ENCODE measurements around the gene ANO4.

Gene ANO4

DNA sequence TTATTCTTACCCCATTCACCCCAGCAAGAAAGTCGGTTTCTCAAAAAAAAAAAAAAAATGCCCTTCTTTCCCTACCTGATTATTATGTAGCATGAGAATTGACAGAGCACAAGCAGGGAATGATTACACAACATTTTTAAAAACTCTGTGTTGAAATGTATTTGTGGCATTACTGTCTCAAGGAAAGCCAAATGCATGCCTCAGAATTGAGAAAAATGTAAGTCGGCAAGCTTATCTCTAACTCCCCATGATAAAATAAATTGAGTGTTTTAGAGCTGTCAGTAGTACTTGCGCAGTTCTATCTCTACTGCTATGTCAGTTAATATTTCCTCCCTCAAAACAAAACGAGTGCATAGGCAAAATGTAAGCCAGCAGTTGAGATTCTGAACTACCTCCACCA lies 25.7 kb downstream of the ANO4 start:
- no peak for DNase-seq

- no peak for DNase-seq
Observed at GRCh38 chr12:100823963-100824362, 29.4 kb downstream of the ANO4 start.

DNA sequence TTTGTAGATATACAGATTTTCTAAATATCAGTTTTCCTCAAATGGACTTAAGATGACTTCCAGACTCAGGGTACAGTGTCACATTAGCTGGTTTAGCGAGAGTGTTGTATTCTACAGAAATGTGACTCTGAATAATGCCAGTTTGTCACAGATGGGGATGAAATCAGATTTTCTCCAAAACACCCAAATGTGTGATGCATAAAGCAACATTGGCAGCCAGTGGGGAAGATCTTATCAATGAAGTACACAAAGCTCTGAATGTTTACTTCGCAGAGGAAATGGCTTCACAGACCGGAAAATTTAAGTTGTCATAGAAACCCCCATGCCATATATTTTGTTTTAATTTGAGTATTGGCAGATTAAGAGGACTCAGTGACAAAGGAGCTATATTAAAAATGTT lies 29.9 kb downstream of the ANO4 start:
- DNase-seq, result no peak

DNA sequence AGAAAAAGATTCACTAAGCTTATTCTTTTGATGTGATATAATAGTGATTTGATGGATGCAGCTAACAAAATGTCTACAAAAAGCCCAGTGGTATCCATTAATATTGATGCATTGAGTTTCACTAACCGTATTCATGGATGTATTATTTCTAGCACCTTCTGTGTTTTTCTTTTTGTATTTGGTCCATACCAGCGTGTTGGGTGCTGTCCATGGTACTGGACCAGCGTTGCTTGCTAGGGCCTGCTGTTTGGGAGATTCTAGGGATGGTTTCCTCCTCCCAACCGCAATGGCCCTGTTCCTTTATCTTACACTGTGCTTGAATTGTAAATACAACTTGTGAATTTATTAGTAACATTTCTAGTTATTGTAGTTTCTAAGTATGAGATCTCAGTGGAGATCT lies 31.7 kb downstream of the ANO4 start:
- no peak for DNase-seq

GRCh38 chr12:100827901-100828520 lies 33.4 kb downstream of the ANO4 start:
- DNase-seq, result peak; percentile 21 to 70

DNA sequence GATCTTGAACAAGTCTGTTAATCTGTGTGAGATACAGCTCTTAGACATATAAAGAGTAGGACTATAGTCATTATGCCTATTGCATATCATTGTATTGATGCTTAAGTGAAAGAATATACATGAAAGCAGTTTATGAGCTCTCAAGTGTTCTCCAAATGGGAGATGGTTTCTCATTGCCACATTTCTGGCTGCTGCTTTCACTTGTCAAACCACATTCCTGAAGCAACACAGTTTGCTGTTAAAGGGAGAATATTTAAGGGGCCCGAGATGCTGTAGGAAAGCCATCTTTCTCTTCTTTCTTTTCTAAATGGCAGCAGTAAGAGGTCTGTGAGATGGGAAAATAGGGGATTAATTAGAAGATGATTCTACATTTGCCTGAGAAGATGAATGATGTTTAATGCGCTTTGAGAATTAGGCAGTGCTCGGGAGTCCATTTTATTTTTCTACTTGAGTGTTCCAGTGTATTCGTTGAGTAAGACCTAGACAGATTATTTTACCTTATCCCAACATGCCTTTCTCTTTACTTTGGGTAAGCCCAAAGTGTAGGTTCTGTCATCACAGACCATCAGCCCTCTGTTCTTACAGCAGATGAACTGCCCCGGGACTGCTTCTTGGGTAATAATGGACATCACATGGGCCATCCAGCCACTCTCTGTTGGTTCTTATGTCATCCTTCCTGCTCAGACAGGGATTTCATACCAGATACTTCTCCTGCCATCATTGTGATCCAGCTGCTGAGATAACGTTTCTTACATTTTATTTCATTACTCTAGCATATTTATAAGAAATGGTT lies 35.6 kb downstream of the ANO4 start:
- DNase-seq, result no peak

- DNase-seq, result no peak
Observed at GRCh38 chr12:100833282-100833681, 38.7 kb downstream of the ANO4 start.

DNA sequence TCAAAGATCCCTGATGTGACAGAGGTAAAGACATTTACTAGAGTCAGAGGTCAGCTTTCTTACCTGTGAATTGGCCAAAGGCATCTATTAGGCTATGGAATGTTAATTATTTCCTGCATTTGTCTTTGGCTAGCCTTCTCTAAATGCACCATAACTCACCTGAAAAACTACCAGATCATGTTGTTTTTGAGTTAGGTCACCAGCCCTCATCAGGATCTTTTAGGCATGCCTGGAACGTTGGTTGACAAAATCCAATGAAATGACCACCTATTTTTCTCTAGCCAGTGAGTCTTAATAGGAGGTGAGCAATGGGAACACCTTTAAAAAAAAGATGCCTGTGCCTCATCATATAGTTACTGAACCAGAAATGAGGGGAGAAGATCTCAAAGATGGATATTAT lies 46.2 kb downstream of the ANO4 start:
- DNase-seq, result no peak

GRCh38 chr12:100842156-100842555 lies 47.6 kb downstream of the ANO4 start:
- peak; percentile 15 to 22 for DNase-seq

GRCh38 chr12:100843061-100843460 lies 48.5 kb downstream of the ANO4 start:
- no peak for DNase-seq

DNA sequence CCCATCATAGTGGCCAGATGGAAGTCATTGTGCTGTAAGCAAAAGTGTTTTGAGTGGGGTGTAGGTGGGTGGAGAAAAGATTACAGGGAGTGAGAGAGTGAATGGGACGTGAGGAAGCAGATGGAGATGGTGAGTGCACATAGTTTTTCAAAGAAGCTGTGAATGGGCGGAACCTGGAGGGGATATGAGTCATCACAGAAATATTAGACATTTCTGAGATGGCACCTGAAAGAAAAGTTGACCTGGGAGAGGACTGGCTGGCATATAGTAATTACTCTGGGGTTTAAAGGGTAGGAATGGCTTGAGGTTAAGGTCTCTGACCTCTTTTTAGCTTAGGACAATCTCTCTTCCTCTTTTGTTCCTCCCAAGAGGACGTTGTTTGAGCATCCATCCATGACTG lies 50.5 kb downstream of the ANO4 start:
- peak in 1 of 2 experiments; percentile 16 for DNase-seq

DNA sequence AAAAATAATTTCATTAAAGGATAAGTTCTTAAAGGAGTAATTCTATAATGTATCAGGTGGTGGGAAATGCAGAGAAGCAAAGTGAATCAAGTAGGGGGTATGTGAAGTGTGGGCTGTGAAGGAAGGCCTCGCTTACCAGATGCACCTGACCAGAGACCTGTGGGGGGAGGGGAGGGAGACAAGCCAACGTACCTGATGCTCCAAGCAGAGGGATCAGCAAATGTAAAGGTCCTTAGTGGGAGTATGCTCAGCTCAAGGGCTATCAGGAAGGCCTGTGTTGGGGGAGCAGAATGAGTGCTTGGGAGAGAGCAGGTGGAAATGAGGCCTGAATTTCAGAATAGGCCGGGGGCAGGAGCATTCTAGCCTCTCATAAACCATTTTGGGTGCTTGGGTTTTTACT lies 57.1 kb downstream of the ANO4 start:
- no peak for DNase-seq

- no peak for DNase-seq
Observed at GRCh38 chr12:100857418-100857817, 62.8 kb downstream of the ANO4 start.

GRCh38 chr12:100857971-100858370 lies 63.4 kb downstream of the ANO4 start:
- no peak for DNase-seq

GRCh38 chr12:100858656-100859055 lies 64.1 kb downstream of the ANO4 start:
- DNase-seq, result no peak

DNA sequence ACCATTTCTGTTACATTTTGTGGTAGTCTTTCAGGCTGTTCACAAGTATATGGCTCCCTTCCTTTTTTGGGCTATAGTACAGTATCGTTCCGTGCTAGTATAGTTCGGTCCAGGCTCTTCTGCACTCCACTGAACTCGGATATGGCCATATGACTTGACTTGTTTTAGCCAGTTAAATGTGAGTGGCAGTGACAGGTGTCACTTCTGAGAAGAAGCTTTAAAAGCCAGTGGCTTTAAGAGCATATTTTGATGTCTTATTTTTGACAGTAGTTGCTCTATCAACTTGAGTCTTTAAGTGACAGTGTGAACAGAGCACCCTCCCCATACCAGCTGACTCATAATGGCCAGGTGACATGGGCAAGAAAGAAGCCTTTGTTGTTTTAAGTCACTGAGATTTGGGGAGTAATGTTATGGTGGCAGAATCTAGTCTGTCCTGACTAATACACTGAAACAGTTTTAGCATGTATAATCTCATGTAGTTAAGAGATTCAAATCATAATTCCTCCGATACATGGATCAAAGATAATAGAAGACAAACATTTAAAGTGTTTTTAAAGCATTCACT lies 64.6 kb downstream of the ANO4 start:
- no peak for DNase-seq

GRCh38 chr12:100860611-100861010 lies 66.0 kb downstream of the ANO4 start:
- DNase-seq, result no peak

GRCh38 chr12:100862676-100863075 lies 68.1 kb downstream of the ANO4 start:
- no peak for DNase-seq

GRCh38 chr12:100864366-100864765 lies 69.8 kb downstream of the ANO4 start:
- no peak for DNase-seq

DNA sequence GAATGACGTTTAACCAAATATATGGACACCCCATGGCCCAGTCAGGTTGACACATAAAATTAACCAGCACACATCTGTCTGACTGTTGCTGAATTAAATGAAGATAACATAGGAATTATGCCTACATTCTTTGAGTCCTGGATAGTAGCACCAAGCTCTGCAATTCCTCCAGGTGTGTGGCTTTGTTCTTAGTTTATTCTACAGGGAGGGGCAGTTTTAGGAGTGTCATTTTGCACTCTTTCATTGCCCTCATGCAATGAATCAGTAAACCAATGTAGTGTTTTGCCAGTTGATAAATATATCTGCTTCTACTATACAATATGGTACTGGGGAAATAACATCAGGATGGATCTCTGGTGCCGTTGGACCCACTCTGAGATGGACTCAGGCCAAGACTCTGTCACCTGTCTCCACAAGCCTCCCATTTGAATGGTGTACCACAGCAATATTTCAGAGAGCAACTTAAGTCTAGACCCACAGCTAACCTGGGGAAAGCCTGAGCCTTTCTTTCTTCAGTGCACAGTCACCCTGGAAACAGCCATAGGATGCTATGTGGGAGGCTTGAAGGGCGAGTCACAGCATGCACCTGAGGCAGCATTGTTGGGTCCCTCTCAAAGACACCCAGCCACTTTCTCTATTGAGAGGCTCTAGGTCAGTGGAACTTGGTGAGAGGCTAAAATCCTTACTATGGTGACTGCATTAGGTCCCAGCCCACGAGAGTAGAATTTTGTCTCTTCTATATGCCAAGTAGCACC lies 73.2 kb downstream of the ANO4 start:
- DNase-seq, result no peak

DNA sequence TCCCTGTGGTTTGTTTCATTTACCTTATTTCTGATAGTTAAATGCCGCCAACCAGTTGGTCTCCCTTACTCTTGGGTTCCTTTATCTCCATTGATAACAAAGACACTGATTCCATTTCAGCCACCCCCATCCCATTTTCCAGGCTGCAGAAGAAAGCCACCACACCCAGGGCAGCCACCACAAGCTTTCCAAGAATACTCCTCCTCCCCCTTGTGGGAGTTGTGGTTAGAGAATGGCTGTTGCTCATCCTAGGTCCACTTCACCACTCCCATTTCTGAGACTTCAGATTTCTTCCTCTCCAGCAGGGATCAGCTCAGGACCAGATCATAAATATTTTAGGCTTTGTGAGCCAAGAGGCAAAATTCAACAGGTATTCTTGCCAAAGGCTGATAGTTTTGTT lies 73.9 kb downstream of the ANO4 start:
- DNase-seq, result no peak

GRCh38 chr12:100871195-100871734 lies 76.7 kb downstream of the ANO4 start:
- DNase-seq, result no peak

GRCh38 chr12:100875156-100875555 lies 80.6 kb downstream of the ANO4 start:
- no peak for DNase-seq
